ENCODE measurements around the gene TMEM260.

Gene TMEM260

DNA sequence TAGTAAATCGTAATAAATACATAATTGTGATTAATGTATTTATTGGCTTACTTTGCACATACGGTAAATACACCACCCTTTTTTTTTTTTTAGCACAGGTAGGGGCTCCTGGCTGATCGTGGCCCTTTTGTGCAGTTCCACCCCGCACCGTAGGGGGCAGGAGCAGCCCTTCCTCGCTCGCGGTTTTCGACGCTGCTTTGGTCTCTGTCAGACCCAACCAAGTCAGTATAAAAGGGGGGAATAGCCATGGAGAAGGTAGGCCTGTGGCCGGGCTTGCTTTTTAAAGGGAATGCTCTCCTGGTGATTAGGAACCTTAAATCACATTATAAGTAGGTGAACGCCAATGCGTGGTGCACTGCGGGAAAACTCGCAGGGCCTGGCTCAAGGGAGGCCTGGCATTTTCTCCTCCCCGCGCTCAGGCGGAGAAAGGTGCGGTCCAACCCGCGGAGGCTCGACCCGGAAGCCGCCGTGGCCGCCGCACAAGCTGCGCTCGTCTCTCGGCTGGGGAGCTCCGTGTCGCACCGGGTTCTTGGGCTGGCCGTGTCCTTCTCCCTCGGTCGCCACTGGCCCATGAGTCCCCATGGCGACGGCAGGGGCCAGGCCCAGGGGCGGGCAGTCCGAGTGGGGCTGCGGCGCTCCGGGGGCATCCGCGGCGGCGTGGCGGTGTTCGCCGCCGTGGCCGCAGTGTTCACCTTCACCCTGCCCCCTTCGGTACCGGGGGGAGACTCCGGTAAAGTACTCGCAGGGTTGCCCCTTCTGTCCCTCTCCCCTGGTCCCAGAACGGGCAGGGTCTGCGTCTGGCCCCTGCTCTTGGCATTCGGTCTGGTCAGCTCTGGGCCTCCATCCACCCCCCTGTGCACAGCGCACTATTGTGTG lies at the start of gene TMEM260:
Gene TMEM260 (plus strand): TSS at position 454 of the 876 bp plus-strand sequence. CDS start 117 bp downstream, at position 571.
- DNase-seq (ENCODE audit: low read depth in 2 of 2), result peak; percentile 79

DNA sequence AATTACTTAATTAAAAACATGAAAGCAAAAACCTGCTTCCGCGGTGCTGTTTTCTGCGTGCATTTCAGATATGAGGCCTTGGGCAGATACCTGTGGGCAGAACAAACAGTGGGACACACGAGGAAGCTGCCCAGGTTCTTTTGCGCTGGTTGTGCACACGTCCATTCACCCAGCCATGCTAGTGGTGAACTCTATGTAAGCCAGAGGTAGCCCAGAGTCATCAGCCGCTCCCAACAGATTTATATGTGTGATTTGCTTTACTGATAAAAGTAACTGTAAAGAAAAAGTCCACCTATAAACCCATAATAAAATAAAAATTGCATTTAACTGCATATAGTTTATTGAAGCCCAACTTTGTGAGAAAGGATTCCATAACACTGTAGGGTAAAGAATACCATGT lies 47.1 kb upstream of the TMEM260 start:
- no peak for DNase-seq (ENCODE audit: low read depth in 2 of 2)

DNA sequence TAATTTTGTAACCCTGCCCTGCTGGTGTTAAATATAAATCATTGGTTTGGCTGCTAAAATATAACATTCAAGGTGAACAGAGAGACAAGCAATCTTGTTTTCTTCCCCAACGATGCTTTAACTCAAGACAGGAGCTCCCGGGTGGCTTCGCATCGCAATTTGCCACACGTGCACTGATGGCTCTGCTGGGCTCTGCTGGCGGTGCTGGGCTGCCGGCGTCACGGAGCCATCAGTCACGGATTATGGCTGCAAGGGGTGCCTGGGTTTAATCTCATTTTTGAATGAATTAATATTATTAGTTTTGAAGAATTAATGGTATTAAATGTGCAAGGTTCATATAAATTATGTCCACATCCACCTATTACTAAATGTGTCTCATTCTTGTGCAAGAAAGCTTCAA lies 44.9 kb upstream of the TMEM260 start:
- DNase-seq (ENCODE audit: low read depth in 2 of 2), result no peak

DNA sequence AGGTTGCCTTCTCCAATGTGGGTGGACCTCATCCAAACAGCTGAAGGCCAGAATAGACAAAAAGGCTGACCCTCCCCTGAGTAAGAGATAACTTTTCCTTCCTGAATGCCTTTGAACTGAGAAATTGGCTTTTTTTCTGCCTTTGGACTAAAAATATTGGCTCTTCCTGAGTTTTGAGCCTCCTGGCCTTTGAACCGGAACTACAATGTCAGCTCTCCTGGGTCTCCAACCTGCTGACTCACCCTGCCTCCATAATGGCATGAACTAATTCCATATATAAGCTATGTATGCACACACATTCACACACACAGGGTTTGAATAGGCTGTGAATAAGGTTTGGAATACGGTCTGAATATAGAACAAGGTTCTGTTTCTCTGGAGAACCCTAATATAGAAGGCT lies 39.7 kb upstream of the TMEM260 start:
- no peak for DNase-seq (ENCODE audit: low read depth in 2 of 2)

DNA sequence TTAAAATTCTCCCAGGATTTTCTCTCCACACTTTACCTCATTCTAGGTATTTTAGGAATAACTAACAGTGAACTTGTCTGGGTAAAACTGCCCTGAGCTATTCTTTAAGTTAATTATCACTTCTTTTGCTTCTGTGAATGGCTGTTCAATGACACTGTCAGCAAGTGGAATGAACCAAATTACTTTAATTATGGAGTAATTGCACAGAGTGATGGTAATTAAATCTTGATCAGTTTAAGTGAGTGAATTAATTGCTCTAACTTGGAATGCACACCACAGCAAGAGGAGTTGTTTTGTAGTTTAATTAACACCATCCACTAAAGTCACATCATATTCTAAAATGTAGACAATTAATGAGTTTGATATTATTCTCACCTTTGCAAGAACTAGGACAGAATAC lies 36.2 kb upstream of the TMEM260 start:
- no peak for DNase-seq (ENCODE audit: low read depth in 2 of 2)

DNA sequence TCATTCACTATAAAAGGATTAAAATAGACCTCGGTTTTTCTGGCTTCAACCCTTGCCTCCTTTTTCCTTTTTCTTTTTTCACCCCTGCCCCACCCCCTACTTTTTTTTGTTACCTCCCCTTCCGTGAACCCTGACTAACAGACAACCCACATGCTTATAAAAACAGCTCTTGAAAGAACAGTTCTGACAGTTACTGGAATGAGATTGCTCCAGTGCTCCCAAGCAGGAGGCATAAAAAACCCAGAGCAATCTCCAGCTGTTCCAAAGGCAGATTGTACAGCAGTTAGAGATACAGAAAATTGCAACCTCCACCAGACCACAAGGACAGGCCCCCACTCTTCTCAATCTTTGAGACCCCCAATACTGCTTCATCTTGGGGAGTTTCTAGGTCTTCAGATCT lies 29.9 kb upstream of the TMEM260 start:
- DNase-seq (ENCODE audit: low read depth in 2 of 2), result no peak

DNA sequence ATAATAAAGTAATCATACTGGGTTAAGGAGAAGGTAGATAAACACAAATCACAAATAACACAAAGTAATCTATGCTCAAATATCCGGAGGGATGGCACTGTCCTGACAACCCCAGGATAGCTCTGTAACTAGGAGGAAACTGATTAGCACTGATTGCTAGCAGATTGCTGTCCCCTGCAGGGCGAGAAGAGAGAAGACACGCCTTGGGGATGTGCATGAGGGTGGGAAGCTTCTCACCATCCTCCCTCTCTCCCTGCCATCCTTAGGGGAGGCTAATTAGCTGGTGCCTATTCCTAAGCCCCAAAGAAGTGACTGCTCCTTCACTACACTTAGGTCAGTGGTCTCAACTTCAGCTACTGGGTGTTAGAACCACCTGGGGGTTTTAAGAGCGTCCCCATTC lies 27.0 kb upstream of the TMEM260 start:
- DNase-seq (ENCODE audit: low read depth in 2 of 2), result no peak

DNA sequence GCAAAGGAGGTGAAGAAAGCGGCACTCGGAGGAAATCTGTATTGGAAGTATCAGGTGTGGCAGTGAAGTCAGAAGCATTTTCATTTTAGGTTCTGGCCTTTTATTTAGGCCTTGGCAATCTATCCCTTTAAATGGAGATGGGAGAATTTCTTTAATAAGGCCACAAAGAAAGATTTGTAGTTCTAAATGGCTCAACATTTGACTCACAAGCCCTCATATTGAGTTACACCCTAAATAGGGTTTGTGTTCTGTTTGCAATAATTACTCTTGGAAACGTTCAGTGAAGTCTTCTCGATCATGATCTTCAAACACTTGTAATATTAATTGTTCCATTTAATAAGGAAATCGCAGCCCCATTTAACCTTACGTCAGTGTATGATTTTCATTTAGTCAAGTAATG lies 25.3 kb upstream of the TMEM260 start:
- DNase-seq (ENCODE audit: low read depth in 2 of 2), result no peak

DNA sequence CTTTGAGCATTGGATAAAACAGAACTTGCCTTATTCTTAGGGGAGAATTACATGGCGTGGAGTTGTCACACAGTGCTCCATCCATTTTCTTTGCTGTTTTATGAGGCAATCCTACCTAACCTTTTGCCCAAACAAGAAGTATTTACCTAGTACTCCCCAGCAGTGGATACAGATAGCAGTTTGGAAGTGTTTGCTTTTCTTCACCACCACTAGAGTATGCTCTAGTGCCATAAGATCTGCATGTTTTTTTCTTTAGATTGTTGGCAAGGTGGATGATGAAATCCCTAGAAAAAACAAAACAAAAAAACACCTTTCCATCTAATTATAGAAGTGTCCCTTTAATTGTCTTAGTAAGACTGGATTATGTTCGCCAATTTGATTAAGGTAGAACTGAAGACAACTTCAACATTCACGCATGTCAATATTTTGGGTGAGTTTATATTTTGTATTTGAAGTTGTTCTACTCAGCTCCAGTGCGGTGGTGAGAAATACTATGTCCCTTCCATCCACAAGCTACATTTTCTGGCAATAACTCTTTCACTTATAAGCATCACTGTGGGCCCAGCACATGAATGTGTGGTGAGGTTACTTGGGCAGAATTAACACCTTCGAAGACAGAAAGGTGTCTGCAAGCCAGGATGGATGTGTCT lies 23.6 kb upstream of the TMEM260 start:
- no peak for DNase-seq (ENCODE audit: low read depth in 2 of 2)

DNA sequence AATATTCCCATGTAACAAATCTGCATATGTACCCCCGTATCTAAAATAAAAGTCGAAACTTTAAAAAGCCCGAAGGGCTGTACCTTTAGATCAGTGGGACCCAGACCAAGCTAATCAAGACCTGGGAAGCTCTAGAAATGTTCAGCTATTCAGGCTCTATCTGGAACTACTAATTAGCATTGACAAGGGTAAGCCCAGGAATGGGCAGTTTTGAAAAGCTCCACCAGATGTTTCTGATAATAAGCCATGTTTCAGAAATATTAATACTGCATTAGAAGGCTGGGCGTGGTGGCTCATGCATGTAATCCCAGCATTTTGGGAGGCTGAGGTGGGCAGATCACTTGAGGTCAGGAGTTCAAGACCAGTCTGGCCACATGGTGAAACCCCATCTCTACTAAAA lies 20.4 kb upstream of the TMEM260 start:
- no peak for DNase-seq (ENCODE audit: low read depth in 2 of 2)

DNA sequence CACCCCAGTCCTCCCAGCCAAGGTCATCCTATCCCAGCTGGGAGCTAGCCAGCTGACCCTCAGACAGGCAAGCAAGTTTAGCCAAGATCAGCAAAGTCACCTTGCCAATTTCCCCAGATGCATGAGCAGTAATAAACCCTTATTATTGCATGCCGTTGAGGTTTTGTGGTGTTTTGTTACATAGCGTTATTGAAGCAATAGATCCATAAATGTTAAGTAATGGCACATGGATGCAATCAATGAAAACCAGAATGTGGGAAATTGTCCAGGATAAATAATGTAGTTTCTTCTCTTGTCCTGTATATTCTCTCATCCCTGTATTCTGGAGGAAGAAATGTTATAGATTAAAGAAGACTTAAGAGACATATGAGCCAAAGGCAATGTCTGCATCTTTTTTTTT lies 18.0 kb upstream of the TMEM260 start:
- no peak for DNase-seq (ENCODE audit: low read depth in 2 of 2)

DNA sequence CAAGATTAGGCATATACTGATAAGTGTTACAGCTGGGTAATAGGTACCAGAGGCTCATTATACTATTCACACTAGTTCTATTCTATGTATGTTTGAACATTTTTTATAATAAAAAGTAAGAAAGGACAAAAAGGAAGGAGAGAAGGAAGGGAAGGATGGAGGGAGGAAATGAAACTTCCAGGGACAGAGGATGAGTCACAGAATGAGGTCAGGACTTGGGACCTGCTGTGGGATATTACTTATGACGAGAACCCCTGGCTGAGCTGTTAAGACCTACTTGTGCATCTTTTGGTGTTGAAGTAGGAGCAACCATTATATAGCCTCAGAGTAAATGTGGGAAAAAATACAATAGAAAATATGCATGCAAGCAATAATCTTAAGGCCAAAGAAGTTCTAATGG lies 16.7 kb upstream of the TMEM260 start:
- no peak for DNase-seq (ENCODE audit: low read depth in 2 of 2)

DNA sequence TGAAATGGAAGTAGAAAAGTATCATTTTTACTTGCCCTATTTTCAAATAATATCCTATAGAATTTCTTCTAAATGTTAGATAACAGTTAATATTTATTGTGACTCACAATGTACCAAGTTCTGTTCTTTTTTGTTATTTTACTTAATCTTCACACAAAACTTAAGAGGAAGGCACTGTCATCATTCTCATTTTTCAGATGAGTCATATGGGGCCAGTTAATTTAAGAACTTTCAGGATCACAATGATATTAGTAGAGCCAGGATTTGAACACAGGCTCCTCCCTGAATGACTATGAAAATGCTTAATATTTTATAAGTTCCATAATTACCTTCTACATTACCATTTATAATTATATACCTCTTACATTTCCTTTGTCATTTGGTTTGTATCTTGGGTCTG lies 10.4 kb upstream of the TMEM260 start:
- DNase-seq (ENCODE audit: low read depth in 2 of 2), result no peak

DNA sequence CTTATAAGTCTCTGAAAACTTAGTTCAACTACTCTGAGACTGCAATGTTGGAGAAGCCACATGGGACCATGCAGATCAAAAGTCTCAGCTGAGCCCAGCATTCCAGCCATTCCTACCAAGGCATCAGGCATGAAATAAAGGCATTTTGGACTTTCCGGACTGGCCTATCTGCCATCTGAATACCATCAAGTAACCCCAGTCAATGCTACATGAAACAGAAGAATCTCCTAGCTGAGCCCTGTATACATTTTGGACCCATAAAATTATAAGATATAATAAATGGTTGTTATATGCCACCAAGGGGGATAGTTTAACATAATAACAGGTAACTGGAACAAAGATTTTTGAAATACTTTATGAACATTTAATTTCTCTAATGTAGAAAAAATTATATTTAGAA lies 9.3 kb upstream of the TMEM260 start:
- DNase-seq (ENCODE audit: low read depth in 2 of 2), result no peak

DNA sequence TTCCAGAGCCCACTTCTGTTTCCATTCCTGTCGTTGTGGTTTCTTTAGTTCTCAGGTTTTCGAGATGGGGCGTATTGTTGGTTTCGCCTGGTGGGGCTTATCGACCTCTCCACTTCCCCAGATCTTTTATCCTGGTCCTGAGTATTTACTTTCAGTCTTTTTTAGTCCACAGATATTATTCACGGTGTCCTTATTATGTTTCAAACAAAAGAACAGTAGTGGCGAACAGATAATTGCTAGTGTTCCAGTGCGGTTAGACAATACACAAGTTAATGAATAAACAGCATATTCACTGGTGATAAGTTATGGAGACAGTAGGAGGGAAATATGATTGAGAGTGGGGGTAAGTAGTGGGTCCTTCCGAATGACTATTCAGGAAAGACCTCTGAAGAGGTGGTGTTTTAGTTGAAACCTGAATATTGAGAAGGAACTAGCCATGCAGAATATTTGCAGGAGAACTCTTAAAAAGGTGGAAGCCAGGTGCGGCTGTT lies 668 bp downstream of the TMEM260 start:
- no peak for DNase-seq (ENCODE audit: low read depth in 2 of 2)

DNA sequence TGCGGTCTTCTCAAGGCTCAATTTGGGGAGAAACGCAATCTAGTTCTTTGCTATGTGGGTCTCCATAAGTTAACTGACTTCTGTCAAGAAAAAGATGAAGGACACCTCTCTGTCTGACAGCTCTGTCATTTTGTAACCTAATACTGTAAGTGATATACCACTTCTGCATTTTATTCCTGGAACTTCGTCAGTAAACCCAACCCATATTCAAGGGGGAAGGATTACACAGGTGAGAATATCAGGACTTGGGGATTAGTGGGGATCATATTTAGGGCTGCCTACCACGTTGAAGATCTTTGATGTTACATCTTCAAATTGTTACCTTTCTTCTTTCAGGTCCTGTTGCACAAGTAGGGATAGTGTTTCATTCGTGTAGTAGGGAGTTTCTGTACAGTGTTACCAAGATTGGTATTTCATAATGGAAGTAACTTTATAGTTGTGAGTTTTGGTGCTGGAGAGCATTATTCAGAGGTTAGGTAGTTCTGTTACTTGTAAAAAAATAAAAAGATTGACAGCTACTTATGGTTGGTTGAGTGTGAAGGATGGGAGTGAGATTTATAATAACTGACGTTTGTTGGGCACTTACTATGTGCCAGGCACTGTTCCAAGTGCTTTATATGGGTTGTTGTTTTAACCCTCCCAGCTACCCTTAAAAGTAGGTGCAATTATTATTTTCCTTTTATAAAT lies 1.6 kb downstream of the TMEM260 start:
- DNase-seq (ENCODE audit: low read depth in 2 of 2), result no peak

DNA sequence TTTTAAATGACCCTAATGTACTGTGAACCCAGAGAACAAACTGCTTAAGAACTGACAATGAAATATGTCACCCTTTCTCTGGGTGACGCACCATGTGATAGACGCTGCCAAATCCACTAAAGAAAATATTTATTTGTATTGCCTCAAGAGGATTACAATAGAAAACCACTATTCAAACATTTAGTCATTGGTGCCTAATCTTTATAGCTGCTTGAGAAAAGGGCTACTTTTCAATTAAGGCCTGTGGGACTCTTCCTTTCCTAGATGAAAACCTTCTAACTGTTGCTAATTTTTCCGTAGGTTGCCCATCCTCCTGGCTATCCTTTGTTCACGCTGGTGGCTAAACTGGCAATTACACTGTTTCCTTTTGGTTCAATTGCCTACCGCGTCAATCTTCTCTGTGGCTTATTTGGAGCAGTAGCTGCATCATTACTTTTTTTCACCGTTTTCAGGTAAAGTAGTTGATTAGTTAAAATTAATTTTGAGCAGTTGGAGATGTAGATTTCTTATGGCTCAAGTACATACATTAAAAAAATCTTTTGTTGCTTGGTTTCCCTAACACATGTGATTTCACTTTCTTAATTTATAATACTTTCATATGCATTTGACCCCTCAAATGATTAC lies 6.0 kb downstream of the TMEM260 start:
- DNase-seq (ENCODE audit: low read depth in 2 of 2), result no peak

DNA sequence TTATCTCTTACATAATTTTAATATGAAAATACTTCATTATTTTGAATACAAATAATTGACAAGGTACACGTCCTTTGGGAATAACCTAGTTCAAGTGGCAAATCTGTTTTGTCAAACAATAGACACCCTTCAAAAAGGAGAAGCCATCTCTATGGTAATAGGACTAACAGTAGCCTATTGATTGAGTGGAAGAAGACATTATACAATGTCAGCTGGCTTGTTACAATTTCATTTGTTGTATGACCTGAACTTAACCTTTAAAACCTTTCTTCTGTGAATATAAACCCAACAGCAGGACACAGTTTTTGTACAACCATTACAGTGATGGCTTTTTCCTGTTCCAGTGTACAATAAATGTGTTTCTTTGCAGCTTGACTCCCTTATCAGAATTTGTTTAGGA lies 8.1 kb downstream of the TMEM260 start:
- no peak for DNase-seq (ENCODE audit: low read depth in 2 of 2)

DNA sequence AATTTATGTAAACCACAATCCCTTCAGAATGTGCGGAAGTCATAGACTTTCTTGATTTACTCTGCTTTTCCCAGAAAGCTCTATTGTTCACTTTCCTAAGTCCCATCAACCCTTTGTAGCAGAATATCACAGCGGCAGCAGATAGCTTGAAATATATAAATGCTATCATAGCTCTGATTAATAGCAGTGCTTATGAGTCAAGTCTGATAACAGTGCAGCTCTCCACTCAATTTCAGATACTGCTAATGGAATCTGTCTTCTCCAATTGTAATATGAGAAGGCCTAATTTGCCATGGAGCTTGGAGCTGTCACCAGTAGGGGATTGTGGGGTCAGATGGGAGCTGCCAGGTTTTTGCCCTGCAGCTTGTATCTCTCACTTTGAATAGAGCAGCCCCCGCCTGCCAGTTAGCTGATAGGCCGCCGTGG lies 10.9 kb downstream of the TMEM260 start:
- DNase-seq (ENCODE audit: low read depth in 2 of 2), result no peak

DNA sequence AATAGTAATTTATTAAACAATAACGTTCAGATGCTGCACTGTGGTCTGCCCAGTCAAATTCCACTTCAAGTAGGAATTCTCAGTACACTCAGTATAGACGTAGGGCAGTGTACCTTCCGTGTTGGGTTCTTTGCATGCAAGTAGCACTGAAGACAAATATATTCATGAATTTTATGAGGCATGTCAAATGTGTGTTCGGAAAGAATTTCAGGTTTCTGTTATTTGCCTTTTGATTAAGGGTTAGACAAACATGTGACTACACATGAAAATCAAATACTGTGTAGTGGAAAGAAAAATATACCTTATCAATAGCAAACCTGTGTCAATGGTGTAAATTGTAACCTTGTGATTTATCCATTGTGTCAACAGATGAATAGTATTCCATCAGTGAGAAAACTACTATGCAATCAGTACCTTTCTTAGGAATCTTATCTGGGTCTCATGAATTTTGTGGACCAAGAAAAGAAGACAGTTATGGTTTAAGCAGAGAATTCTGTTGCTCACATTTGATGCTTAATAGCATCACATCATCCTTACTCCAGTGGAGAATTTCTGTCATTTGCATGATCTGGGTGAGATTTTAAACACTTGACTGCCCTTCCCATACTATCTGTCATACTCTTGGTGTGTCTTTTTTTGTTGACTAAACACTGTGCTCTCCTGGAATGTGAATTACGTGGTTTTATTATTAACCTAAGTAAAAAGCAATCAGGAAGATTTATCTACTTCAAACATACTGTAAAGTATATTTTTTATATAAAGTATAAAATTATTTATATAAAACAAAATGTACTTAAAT lies 13.3 kb downstream of the TMEM260 start:
- DNase-seq (ENCODE audit: low read depth in 2 of 2), result no peak

DNA sequence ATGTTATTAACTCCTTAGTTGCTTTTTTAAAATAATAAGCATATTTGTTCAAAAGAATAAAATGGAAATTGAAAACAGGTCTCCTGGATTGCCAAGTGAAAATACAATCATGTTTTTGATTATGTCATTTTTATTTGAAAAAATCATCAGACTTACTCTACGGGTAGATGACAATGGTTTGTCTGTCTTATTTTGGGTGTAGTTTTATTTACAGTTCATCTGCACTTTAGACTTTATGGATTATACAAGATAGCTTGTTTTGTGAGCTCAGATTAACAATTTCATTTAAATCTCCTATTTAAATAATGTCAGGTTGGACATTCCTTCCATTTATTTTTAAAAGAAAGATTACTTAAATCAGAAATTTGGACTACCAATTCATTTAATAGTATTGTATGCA lies 14.8 kb downstream of the TMEM260 start:
- DNase-seq (ENCODE audit: low read depth in 2 of 2), result no peak
